IMR-90 (cell line): ENCODE results near the gene TAS2R10.

Source experiments
- CEBPB ChIP-seq: IDR thresholded peaks from 2 replicates; pipeline ENCODE4 v1.6.1; 2012; ENCODE audit warnings: low read depth, low read length, improper control_type of control experiment
- MAZ ChIP-seq: IDR thresholded peaks from 2 replicates; pipeline ENCODE4 v1.6.1; 2012; ENCODE audit warnings: low read depth, mild to moderate bottlenecking, low read length, improper control_type of control experiment, moderate library complexity, borderline replicate concordance
- MXI1 ChIP-seq: IDR thresholded peaks from 2 replicates; pipeline ENCODE4 v1.6.1; 2012; ENCODE audit warnings: low read depth, mild to moderate bottlenecking, low read length, moderate library complexity, borderline replicate concordance
- NFE2L2 ChIP-seq: fragments of 150-350 bp; IDR thresholded peaks from 2 replicates; pipeline ENCODE4 v1.6.1; 2016; ENCODE audit warnings: low read depth, mild to moderate bottlenecking, low read length
- POLR2A ChIP-seq: IDR thresholded peaks from 2 replicates; pipeline ENCODE4 v1.6.1; 2012; ENCODE audit warnings: mild to moderate bottlenecking, low read depth, low read length
- RAD21 ChIP-seq: IDR thresholded peaks from 2 replicates; pipeline ENCODE4 v1.6.1; 2012; ENCODE audit warnings: low read length, improper control_type of control experiment
- RCOR1 ChIP-seq: IDR thresholded peaks from 2 replicates; pipeline ENCODE4 v1.6.1; 2012; ENCODE audit warnings: mild to moderate bottlenecking, low read length, improper control_type of control experiment; ENCODE audit not compliant: insufficient replicate concordance
- RFX5 ChIP-seq: IDR thresholded peaks from 2 replicates; pipeline ENCODE4 v1.8.0; 2012; ENCODE audit warnings: low read depth, mild to moderate bottlenecking, low read length, moderate library complexity
- SMC3 ChIP-seq: fragments of 150-350 bp; IDR thresholded peaks from 2 replicates; pipeline ENCODE4 v1.6.1; 2016; ENCODE audit warnings: low read depth, mild to moderate bottlenecking, antibody characterized with exemption, low read length, moderate library complexity
- TF ChIP-seq, protein P1 (sequence below): conservative IDR thresholded peaks from 2 replicates; pipeline ENCODE4 v1.5.1; 2012; ENCODE audit warnings: mild to moderate bottlenecking, low read depth, low read length, improper control_type of control experiment
- TF ChIP-seq, protein P2 (sequence below): fragments of 150-350 bp; IDR thresholded peaks from 2 replicates; pipeline ENCODE4 v1.6.1; 2017; ENCODE audit warnings: mild to moderate bottlenecking, antibody characterized with exemption, low read length, low read depth

DNA sequence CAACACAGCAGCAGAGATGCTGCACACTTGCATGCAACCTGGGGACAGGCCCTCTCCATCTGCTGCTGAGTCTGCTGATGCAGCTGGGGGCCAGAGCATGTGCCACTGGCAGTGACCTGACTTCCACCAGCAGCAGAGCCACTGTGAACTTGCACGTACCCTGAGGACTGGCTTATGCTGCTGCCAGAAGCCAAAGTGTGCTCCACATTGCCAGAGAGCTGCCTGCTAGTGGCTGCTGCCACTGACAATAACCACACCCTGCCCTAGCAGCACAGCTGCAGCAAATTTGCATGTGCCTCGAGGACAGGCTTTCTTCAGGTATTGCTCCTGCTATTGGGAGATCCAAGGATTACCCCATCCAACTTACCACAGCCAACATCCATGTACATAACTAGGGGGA, 27.6 kb upstream of the TAS2R10 start:
- TF ChIP-seq RCOR1 (no peak), POLR2A (no peak), RFX5 (no peak), CEBPB (no peak), MAZ (no peak), MXI1 (no peak), RAD21 (no peak), NFE2L2 (no peak), SMC3 (no peak)
- TF ChIP-seq, protein P1, sequence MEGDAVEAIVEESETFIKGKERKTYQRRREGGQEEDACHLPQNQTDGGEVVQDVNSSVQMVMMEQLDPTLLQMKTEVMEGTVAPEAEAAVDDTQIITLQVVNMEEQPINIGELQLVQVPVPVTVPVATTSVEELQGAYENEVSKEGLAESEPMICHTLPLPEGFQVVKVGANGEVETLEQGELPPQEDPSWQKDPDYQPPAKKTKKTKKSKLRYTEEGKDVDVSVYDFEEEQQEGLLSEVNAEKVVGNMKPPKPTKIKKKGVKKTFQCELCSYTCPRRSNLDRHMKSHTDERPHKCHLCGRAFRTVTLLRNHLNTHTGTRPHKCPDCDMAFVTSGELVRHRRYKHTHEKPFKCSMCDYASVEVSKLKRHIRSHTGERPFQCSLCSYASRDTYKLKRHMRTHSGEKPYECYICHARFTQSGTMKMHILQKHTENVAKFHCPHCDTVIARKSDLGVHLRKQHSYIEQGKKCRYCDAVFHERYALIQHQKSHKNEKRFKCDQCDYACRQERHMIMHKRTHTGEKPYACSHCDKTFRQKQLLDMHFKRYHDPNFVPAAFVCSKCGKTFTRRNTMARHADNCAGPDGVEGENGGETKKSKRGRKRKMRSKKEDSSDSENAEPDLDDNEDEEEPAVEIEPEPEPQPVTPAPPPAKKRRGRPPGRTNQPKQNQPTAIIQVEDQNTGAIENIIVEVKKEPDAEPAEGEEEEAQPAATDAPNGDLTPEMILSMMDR: no peak
- TF ChIP-seq, protein P2, sequence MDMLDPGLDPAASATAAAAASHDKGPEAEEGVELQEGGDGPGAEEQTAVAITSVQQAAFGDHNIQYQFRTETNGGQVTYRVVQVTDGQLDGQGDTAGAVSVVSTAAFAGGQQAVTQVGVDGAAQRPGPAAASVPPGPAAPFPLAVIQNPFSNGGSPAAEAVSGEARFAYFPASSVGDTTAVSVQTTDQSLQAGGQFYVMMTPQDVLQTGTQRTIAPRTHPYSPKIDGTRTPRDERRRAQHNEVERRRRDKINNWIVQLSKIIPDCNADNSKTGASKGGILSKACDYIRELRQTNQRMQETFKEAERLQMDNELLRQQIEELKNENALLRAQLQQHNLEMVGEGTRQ: no peak
